ENCODE measurements around the gene BZW2.
"Not testable (repeated sequence)": the region's sequence is repeated elsewhere in the genome, so short reads cannot be mapped to it uniquely, and the experiment has no call there.

BZW2 gene

GRCh38 chr7:16675277-16675676, 29.3 kb downstream of the BZW2 start:
- DNase-seq, result no peak

GRCh38 chr7:16677978-16678494, 32.1 kb downstream of the BZW2 start:
- no peak for DNase-seq

- DNase-seq, result not testable (repeated sequence)
These were observed 32.9 kb downstream of the BZW2 start for GRCh38 chr7:16678645-16679566.

- DNase-seq, result no peak
These were observed 39.0 kb downstream of the BZW2 start for GRCh38 chr7:16684935-16685334.

GRCh38 chr7:16685535-16685934, 39.6 kb downstream of the BZW2 start:
- DNase-seq, result no peak

GRCh38 chr7:16688249-16688648, 42.3 kb downstream of the BZW2 start:
- no peak for DNase-seq

- DNase-seq, result no peak
These were observed 45.3 kb downstream of the BZW2 start for GRCh38 chr7:16691241-16691640.

- DNase-seq, result no peak
These were observed 47.8 kb downstream of the BZW2 start for GRCh38 chr7:16693601-16694318.

GRCh38 chr7:16694806-16695205, 48.8 kb downstream of the BZW2 start:
- no peak for DNase-seq

GRCh38 chr7:16695621-16696237, 49.7 kb downstream of the BZW2 start:
- DNase-seq, result peak in 1 of 2 experiments; percentile 23

- no peak for DNase-seq
These were observed 51.7 kb downstream of the BZW2 start for GRCh38 chr7:16697507-16698199.

- no peak for DNase-seq
These were observed 52.4 kb downstream of the BZW2 start for GRCh38 chr7:16698200-16698905.

GRCh38 chr7:16702441-16702840, 56.5 kb downstream of the BZW2 start:
- DNase-seq, result no peak

- no peak for DNase-seq
These were observed 62.5 kb downstream of the BZW2 start for GRCh38 chr7:16708511-16708910.

- DNase-seq, result no peak
These were observed 63.0 kb downstream of the BZW2 start for GRCh38 chr7:16708980-16709379.

GRCh38 chr7:16710651-16711050, 64.7 kb downstream of the BZW2 start:
- DNase-seq, result no peak

GRCh38 chr7:16711730-16712129, 65.7 kb downstream of the BZW2 start:
- no peak for DNase-seq

GRCh38 chr7:16712916-16713315, 66.9 kb downstream of the BZW2 start:
- DNase-seq, result no peak

GRCh38 chr7:16715928-16716327, 69.9 kb downstream of the BZW2 start:
- no peak for DNase-seq

GRCh38 chr7:16718111-16718656, 72.2 kb downstream of the BZW2 start:
- DNase-seq, result no peak

- no peak for DNase-seq
These were observed 73.7 kb downstream of the BZW2 start for GRCh38 chr7:16719699-16720098.

GRCh38 chr7:16721541-16721940, 75.6 kb downstream of the BZW2 start:
- DNase-seq, result no peak

Measured in Kasumi-1 (cell line).